Esophagus mucosa (tissue), 1 donor: ENCODE measurements around the gene CDKN1A. TPM values are rescaled to one million over a fixed set of nuclear protein-coding genes. Genes with fewer than 3 reads are reported as not detected.

Experiments
- ATAC-seq: fragments of 200-7000 bp; cut with Tn5 transposase; one replicate; pipeline ENCODE4 v1.9.1; 2020
- total RNA-seq: library from RNA; stranded (reverse); gene quantifications from one replicate; pipeline ENCODE4 v1.2.4, GENCODE V29; 2023
- donor health status: DM: yes; HTN: yes; CAD: no.

Gene CDKN1A
- total RNA-seq, 1 donor from 2014 or later = 145 TPM

DNA sequence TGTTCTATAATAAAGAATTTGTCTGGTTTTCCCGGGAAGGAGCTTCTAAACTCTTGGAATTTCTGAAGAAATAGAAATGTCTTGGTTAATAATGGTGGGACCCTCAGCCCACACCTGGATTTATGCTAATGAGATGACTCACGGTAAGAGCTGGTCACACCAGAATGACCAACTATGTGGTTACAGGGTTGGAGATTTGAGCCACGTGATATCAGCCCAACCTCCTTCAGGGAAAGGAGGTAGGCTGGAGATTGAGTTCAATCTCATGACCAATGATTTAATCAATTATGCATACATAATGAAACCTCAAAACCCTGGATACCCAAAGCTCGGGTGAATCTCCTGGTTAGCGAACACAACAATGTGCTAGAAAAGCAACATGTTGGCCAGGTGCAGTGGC, 22.1 kb upstream of the CDKN1A start:
- no peak for ATAC-seq

- ATAC-seq = no peak
Observed at GRCh38 chr6:36657271-36657670, 21.2 kb upstream of the CDKN1A start.

- peak; percentile 14 for ATAC-seq
Observed at GRCh38 chr6:36657942-36658544, 20.5 kb upstream of the CDKN1A start.

GRCh38 chr6:36659271-36659670, 19.2 kb upstream of the CDKN1A start:
- peak; percentile 74 for ATAC-seq

GRCh38 chr6:36660771-36661471, 17.6 kb upstream of the CDKN1A start:
- ATAC-seq = peak; percentile 53

DNA sequence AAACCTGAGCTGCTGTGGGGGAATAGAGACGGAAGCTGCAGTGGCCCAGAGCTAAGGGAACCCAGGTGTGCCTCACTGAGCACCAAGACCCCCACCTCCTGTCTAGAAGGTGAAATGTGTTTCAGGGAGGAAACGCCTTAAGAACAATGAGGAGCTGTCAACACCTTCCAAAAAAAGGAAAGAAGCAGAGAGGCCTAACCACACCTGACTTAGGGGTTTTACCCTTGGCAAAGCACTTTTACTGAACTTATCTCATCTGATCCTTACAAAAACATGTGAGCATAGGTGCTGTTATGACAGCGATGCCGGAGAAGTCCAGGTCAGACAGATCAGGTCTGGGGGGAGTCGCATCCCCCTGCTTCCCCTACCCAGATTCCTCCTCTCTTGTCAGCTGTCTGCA, 16.1 kb upstream of the CDKN1A start:
- peak; percentile 21 for ATAC-seq

DNA sequence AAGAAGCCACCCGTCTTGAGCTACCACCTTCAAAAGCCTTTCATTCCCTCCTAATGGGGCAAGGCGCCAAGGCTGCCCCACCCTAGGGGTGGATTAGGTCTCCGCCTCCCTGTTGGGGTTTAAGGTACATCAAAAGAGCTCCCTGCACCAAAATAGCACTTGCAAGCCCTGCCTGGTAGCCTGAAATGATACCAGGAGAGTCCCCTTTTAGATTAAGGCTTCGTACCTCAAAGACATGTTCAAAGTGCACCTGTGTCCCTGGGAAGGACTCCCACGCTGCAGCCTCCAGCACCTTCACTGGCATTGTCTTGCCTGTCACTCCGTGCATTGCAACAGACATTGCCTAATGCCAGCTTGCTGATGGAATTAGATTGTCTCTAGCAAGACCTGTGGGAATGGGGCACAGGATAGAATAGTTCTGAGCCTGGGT, 15.7 kb upstream of the CDKN1A start:
- peak; percentile 44 for ATAC-seq

DNA sequence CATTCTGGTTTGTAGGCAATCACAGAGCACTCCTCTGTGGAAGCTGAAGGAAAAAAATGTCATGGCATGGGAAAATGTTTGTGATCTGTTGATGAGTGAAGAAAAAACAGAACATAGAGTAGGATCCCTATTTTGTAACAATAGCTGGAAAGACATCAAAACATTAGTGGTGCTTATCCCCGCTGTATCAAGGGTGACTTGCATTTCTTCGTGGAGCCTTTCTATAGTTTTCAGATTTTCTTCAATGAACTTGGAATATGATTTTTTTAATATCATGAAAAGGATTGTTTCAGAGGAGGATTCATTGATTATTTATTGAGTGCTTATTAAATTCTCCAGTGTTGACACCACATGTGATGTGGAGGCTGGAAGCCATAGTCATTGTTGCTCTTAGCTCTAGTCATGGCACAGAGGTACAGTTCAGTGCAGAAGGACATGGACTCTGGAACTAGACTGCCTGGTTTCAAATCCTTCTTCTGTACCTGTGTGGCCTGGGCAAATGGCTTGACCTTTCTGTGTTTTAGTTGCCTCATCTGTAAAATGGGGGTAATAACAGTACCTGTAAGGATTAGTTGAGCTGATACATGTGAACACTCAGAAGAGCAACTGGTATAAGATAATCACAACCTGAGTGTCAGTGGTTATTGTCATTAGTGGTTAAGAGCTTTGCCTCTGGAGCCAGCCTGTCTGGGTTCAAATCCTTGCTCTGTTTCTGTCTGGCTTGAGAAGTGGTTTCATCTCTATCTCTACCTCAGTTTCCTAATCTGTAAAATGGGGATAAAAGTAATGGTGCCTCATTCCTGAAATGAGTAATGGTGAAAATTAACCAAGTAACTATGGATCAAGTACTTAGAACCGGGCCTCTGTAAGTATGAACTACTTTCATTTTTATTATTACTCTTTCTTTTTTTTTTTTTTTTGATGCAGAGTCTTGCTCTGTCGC, 14.7 kb upstream of the CDKN1A start:
- ATAC-seq = no peak

DNA sequence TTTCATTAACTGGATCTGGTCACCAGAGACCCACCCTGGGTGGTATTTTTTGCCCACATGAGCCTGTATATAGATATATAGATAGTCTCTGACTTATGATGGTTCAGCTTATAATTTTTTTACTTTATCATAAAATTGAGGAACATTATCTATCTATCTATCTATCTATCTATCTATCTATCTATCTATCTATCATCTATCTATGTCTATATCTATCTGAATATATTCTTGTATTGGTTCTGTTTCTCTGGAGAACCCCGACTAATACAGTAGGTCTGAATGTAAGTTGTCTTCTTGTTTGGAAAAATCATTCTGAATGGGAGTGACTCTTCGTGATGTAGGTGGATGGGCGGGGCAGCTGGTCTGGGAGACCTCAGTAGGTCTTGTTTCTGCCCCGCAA, 13.3 kb upstream of the CDKN1A start:
- ATAC-seq = no peak

- no peak for ATAC-seq
Observed at GRCh38 chr6:36666287-36666686, 12.2 kb upstream of the CDKN1A start.

- ATAC-seq = peak; percentile 78
Observed at GRCh38 chr6:36666826-36667591, 11.5 kb upstream of the CDKN1A start.

DNA sequence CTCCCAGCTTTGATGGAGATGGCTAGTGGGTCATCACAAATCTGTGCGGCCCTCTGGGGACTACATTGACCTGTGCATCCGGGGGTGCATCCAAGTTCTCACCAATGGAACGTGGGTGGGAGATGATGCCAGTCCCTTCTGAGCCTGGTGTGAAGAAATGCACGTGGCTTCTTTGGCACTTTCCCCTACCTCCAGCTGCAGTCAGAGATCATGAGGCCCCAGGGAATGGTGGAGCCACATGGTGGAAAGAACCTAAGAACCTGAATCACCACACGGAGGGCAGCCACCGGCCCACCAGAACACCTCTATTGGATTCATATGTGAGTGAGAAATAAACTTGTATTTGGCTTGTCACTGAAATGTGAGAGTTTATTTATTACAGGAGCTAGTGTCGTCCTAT, 9.9 kb upstream of the CDKN1A start:
- no peak for ATAC-seq

DNA sequence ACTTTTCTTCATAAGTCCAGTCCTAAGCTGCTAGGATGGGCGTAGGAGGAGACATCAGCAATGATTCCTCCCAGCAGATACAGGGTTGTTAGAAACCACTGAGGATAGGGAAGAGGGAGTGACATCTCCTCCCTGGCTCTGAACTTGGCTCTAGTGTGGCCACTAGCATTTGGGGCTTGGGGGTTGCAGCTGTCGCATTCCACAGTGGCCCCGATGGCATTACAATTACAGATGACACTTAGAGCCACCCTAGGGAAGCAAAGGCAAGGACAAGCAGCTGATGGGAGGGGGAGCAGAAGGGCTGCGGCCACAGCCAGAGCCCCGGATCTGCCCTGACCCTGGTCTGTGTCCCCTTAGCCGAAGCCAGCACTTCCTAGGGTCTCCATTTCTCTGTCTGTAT, 9.5 kb upstream of the CDKN1A start:
- ATAC-seq = no peak

DNA sequence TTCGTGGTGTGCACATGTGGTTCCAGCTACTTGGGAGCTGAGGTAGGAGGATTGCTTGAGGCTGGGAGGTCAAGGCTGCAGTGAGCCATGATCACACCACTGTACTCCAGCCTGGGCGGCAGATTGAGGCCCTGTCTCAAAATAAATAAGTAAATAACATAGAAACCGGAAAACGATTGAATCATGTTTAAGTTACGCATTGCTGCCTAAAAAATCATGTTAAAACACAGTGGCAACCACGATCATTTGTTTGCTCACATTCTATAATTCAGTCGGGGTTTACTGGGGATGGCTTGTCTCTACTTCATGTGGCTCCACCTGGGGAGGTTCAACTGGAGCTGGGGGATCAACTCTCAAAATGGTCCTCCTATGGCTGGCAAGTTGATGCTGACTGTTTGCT, 8.2 kb upstream of the CDKN1A start:
- no peak for ATAC-seq

DNA sequence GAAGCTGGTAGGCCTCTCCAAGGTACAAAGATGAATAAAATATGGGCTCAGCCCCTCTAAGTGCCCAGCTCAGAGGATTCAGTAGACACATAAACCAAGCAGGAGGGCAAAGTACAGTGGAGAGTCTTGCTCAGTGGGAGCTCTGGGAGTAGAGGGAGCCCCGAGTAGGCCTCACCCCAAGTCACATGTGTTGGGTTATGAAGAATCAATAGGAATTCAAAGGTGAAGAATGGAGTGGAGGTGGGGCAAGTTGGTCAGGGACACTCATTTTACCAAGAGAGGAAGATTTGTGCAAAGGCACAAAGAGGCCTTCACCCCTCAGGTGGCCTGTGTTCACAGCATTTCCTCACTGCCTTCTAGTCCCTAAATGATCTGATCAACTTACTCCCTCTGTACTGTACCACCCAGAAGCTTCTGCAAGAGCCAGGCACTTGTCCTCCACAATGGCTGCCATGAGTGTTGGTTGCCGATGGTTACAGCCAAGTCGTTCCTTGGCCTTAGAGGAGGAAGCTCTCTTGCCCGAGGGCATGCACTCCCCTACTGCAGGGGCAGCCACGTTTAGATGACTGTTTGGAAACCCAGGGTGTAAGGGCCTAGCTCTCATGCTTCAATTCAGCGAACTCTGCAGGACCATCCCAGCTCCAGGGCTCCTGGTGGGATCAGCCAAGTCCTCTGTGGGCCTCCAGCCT, 6.7 kb upstream of the CDKN1A start:
- no peak for ATAC-seq

DNA sequence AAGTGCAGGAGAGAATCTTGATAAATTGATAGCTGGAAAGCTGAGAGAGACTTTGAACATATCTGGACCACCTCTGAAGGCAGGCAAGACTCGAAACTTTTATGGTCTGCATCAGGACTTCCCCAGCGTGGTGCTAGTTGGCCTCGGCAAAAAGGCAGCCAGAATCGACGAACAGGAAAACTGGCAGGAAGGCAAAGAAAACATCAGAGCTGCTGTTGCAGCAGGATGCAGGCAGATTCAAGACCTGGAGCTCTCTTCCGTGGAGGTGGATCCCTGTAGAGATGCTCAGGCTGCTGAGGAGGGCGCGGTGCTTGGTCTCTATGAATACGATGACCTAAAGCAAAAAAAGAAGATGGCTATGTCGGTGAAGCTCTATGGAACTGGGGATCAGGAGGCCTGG, 4.6 kb upstream of the CDKN1A start:
- no peak for ATAC-seq

DNA sequence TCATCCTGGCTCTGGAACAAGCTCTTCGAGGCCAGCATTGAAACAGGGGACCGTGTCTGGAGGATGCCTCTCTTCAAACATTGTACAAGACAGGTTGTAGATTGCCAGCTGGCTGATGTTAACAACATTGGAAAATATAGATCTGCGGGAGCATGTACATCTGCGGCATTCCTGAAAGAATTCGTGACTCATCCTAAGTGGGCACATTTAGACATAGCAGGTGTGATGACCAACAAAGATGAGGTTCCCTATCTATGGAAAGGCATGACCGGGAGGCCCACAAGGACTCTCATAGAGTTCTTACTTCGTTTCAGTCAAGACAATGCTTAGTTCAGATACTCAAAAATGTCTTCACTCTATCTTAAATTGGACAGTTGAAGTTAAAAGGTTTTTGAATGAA, 3.6 kb upstream of the CDKN1A start:
- no peak for ATAC-seq

- no peak for ATAC-seq
Observed at GRCh38 chr6:36676141-36677058, 2.1 kb upstream of the CDKN1A start.

GRCh38 chr6:36677059-36677749, 1.3 kb upstream of the CDKN1A start:
- no peak for ATAC-seq
